ENCODE data around the gene STYXL2.

STYXL2 gene

DNA sequence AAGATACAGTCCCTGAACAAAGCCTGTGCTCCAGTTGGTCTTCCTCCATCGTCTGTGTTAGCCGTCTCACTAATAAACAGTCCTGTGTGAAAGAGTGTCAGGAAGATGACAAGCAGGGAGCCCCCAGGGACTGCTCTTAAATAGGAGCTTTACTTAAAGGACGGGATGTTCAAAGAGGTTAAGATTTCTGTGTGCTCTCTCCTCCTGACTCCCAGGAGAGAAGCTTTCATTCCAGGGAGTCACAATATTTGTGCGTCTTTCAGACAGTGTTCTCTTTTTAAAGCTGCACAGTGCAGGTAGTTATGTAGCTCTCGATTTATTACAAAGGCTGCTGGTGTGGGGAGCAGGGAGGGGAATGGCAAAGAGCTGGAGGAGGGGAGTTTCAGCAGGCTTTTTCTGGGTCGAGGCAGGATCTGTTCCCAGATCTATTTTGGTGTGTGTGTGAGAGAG lies 43.5 kb downstream of the STYXL2 start:
- DNase-seq = no peak

- no peak for DNase-seq
Observed at GRCh38 chr1:167137793-167138510, 44.1 kb downstream of the STYXL2 start.

GRCh38 chr1:167138703-167139102 lies 44.8 kb downstream of the STYXL2 start:
- no peak for DNase-seq

GRCh38 chr1:167141963-167142362 lies 48.1 kb downstream of the STYXL2 start:
- no peak for DNase-seq

Data from KG1 (cell line).